Measurements from ENCODE around the gene MICALL1.
"Not testable (repeated sequence)": the region's sequence is repeated elsewhere in the genome, so short reads cannot be mapped to it uniquely, and the experiment has no call there.

The MICALL1 gene

DNA sequence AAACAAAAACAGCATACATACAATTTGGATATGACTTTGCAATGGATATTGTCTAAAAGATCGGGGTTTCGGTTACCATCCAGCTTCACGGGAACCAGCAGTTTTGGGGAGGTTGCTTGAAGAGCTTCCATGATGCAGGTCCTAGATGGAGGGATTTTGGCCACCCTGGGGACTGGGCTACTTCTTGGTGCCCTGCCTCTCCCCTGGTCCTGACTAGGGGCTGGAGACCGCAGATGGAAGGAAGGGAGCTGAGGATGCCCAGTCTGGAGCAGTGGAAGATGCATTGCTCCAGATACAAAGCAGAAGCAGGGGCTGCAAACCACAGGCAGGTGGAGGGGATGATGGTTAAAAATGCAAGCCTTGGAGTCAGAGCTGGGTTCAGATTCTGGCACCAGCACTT, 64.8 kb downstream of the MICALL1 start:
- no peak overlapping the region for H3K4me3 Mint-ChIP-seq
- no peak overlapping the region for H3K27ac Mint-ChIP-seq
- no peaks in the 10 kb centered on the region for H3K27me3 Mint-ChIP-seq (ENCODE audit: low read depth)
- no peak for DNase-seq (ENCODE audit: low spot score)
- H3K4me1 Mint-ChIP-seq (ENCODE audit: low read depth), result no peaks in the 10 kb centered on the region
- H3K36me3 Mint-ChIP-seq (ENCODE audit: low read depth), result peaks cover 10% of the 10 kb centered on the region
- H3K9me3 Mint-ChIP-seq, result no peaks in the 10 kb centered on the region

DNA sequence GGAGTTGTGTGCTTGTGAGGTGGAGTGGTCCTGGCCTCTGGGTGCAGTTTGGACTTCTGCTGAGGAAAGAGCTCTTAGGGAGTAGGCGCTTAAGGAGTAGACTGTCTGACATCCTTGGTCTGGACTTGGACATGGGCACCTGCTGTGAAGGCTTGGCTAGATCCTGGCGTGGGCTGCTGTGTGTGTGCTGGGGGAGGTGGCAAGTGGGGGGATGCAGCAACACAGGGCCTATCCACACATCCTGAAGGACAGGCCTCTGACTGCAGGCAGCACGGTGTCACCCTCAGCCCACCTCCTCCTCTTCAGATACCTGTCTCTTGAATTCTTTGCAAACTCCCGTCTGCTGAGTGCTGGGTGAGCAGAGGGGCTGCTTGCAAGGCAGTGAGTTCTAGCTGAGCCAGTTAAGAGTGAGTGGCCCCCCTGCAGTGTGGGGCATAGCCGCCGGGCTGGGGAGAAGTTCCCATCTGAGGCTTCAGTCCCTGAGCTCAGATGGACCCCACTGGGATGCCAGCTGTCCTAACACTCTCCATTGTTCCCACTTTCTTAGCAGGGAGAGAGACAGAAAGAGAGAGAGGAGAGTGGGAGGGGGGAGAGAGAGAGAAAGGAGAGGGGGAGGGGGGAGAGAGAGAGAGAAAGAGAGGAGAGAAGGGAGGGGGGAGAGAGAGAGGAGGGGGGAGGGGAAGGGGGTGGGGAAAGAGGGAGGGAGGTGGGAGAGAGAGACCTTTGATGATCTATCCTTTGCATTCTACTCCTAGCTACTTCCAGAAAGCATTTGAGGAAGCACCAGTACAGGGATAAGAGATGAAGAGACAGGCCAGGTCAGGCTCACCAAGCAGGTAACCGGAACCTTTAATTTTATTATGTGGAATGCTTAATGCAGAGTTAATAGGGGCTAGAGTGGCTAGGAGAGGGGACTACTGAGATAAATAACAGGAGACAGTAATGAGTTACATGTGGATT, 65.7 kb downstream of the MICALL1 start:
- Mint-ChIP-seq H3K36me3 (ENCODE audit: low read depth) (peaks cover 10% of the 10 kb centered on the region), H3K4me1 (ENCODE audit: low read depth) (no peaks in the 10 kb centered on the region), H3K27me3 (ENCODE audit: low read depth) (no peaks in the 10 kb centered on the region), H3K27ac (no peak overlapping the region), H3K9me3 (no peaks in the 10 kb centered on the region), H3K4me3 (no peak overlapping the region)
- no peak for DNase-seq (ENCODE audit: low spot score)

DNA sequence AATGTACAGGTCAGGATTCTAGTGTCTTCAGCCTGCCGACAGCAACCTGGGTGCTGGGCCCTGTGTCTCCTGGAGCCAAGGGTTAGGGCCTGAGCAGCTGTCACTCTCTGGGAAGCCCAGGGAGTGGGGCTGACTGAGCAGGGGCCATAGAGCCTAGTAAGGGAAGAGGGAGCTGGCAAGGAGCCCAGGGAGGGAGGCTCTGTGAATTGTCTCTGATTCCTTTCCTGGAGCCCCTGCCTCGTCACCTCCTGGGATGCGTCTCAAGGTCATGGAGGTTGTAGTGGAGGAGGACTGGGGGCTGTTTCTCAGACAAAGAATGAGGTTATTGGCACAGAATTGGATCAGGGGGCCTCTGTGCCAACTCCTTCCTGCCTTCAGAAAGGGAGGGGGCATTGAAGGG, 66.4 kb downstream of the MICALL1 start:
- no peak overlapping the region for H3K27ac Mint-ChIP-seq

DNA sequence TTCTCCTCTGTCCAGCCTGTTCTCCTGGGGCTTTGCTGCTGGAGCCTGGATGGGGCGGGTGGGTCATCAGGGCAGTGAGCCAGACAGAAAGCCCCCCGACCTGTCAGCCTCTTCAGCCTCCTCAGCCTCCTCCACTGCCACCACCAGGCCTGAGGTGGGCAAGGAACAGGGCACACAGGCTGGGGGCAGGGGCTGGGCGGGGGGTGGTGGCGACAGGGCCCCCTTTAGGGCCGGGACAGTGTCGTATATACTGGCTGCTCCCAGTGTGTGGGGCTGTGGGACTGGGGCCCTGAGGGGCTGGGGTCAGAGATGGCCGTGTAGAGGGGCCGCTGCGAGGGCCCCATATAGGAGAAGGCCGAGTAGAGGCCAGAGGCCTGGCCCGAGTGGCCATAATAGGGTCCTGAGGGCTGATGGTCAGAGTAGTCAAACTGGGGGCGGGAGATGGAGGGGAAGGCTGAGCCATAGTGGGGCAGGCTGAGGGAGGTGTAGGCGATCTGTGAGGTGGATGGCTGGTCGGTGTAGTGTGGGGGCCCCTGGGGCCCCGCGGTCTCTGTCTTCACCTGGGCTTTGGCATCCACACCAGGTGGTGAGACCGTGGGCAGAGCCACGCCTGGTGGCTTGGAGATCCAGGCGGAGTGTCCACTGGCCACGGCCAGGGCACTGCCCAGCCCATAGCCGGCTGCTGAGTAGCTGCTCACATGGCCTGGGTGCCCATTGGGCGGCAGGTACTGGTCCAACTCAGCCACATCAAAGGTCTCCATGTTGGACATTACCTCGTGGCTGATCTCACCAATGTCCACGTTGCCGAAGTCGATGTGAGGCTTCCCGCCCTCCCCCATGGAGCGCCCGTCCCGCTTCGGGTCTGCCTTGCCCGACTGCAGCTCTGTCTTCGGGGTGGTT, 67.4 kb downstream of the MICALL1 start:
- DNase-seq (ENCODE audit: low spot score), result no peak
- H3K36me3 Mint-ChIP-seq (ENCODE audit: low read depth), result no peaks in the 10 kb centered on the region
- H3K9me3 Mint-ChIP-seq, result no peaks in the 10 kb centered on the region
- H3K27ac Mint-ChIP-seq, result no peak overlapping the region
- no peaks in the 10 kb centered on the region for H3K4me1 Mint-ChIP-seq (ENCODE audit: low read depth)
- H3K27me3 Mint-ChIP-seq (ENCODE audit: low read depth), result no peaks in the 10 kb centered on the region
- no peak overlapping the region for H3K4me3 Mint-ChIP-seq

More for the DNA sequence above, 66.4 kb downstream of the MICALL1 start:
- DNase-seq (ENCODE audit: low spot score), result no peak
- no peaks in the 10 kb centered on the region for H3K27me3 Mint-ChIP-seq (ENCODE audit: low read depth)
- H3K9me3 Mint-ChIP-seq, result no peaks in the 10 kb centered on the region
- no peak overlapping the region for H3K4me3 Mint-ChIP-seq
- peaks cover 7% of the 10 kb centered on the region for H3K36me3 Mint-ChIP-seq (ENCODE audit: low read depth)
- no peaks in the 10 kb centered on the region for H3K4me1 Mint-ChIP-seq (ENCODE audit: low read depth)

DNA sequence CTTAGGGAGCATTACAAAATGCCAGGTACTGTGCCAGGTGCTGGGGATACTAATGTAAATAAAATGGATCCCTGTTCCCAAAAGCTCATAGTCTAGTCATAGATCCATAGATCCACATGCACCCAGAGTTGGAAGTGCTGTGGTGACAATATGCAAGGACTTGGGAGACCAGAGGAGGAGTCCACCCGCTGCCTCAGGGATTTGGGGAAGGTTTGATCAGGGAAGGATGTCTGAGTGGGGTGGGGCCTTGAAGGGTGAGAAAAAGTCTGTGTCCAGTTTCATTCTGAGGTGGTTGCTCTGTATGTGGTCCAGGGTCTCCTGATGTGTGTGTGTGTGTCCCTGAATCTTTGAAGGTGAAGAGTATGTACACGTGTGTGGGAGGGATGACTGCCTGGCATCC, 69.1 kb downstream of the MICALL1 start:
- no peaks in the 10 kb centered on the region for H3K27me3 Mint-ChIP-seq (ENCODE audit: low read depth)
- H3K4me3 Mint-ChIP-seq, result no peak overlapping the region
- no peaks in the 10 kb centered on the region for H3K36me3 Mint-ChIP-seq (ENCODE audit: low read depth)
- DNase-seq (ENCODE audit: low spot score), result no peak
- no peaks in the 10 kb centered on the region for H3K4me1 Mint-ChIP-seq (ENCODE audit: low read depth)
- H3K27ac Mint-ChIP-seq, result no peak overlapping the region
- H3K9me3 Mint-ChIP-seq, result no peaks in the 10 kb centered on the region

DNA sequence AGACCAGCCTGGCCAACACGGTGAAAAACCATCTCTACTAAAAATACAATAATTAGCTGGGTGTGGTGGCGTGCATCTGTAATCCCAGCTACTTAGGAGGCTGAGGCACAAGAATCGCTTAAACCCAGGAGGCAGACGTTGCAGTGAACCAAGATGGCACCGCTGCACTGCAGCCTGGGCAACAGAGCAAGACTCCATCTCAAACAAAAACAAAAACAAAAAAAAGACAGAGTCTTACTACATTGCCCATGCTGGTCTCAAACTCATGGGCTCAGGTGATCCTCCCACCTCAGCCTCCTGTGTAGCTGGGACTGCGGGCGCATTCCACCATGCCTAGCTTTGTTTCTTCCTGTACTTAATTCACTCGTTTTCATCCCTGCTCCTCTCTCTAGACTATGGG, 69.9 kb downstream of the MICALL1 start:
- not testable (repeated sequence) for H3K4me3 Mint-ChIP-seq; H3K27me3 Mint-ChIP-seq (ENCODE audit: low read depth); H3K9me3 Mint-ChIP-seq; DNase-seq (ENCODE audit: low spot score); H3K4me1 Mint-ChIP-seq (ENCODE audit: low read depth); H3K36me3 Mint-ChIP-seq (ENCODE audit: low read depth); H3K27ac Mint-ChIP-seq

DNA sequence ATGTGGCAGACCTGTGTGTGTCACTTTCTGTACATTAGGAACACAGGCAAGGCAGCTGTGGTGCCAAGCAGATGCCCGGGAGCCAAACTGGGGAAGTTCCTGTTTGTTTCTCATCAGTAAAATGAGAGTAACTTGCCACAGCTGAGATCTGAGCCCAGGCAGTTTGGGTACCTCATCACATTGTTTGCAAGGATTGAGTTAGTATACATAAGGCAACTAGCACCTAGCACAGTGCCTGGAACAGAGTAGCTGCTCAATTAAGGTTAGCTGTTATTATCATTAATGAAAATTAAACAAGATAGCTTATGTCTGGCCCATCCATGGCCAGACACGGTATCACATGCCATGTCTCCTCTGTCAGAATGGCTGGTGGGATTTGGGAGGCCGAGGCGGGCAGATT, 70.5 kb downstream of the MICALL1 start:
- no peaks in the 10 kb centered on the region for H3K4me1 Mint-ChIP-seq (ENCODE audit: low read depth)
- no peaks in the 10 kb centered on the region for H3K27me3 Mint-ChIP-seq (ENCODE audit: low read depth)
- no peaks in the 10 kb centered on the region for H3K9me3 Mint-ChIP-seq
- H3K27ac Mint-ChIP-seq, result no peak overlapping the region
- H3K4me3 Mint-ChIP-seq, result no peak overlapping the region
- no peak for DNase-seq (ENCODE audit: low spot score)
- H3K36me3 Mint-ChIP-seq (ENCODE audit: low read depth), result no peaks in the 10 kb centered on the region

DNA sequence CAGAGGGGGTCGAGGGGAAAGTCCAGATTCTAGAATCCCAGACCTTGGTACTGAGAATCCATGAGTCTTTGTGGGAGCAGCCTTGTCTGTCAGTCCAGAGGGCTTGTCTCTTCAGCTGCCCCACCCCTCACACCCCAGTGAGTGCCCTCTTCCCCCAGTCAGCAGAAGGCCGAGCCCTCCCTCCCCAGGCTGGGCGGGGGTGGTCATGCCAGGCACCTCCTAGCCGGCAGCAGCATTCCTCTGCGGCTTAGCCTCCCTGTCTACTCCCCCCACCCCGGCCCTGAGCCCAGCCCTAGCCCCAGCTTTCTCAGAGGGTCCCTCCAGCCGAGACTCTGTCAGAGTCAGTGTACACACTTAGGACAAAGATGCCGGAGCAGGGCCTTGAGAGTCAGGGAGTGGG, 73.7 kb downstream of the MICALL1 start:
- no peak for DNase-seq (ENCODE audit: low spot score)
- H3K36me3 Mint-ChIP-seq (ENCODE audit: low read depth), result no peaks in the 10 kb centered on the region
- H3K27ac Mint-ChIP-seq, result no peak overlapping the region
- H3K4me3 Mint-ChIP-seq, result no peak overlapping the region
- no peaks in the 10 kb centered on the region for H3K4me1 Mint-ChIP-seq (ENCODE audit: low read depth)
- H3K27me3 Mint-ChIP-seq (ENCODE audit: low read depth), result no peaks in the 10 kb centered on the region
- H3K9me3 Mint-ChIP-seq, result no peaks in the 10 kb centered on the region

DNA sequence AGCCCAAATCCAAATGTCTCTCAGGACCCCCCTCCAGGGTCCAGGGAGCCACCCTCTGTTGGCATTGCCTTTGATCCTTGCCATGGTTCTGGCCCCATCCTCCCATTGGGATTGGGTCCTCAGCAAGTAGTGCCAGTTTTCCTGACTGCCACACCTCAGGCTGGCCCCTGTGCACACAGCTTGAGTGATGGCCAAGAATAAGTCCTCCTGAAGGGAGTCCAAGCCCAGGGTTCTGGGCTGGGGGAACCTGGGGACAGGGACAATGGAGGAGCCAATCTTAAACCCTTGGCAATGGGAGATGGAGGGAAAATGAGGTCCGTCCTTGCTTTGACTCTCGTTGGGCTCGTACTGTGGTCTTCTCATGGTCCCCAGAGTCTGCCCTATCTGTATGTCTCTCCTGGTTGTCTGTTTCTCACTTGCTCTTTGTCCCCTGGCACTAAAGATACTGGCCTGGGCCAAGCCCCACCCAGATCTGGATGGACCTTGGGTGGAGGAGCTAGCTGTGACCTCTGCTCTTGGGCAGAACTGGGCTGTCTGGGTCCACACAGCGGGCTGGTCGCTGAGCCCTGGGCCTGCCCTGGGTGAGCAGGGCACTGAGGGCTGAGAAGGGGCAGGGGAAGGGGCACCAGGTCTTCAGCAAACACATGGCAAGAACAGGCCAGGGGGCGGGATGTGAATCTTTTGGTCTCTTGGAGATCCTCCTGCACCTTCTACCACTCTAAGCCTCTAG, 75.3 kb downstream of the MICALL1 start:
- H3K4me3 Mint-ChIP-seq, result no peak overlapping the region
- H3K27me3 Mint-ChIP-seq (ENCODE audit: low read depth), result no peaks in the 10 kb centered on the region
- H3K4me1 Mint-ChIP-seq (ENCODE audit: low read depth), result no peaks in the 10 kb centered on the region
- no peak for DNase-seq (ENCODE audit: low spot score)
- no peaks in the 10 kb centered on the region for H3K9me3 Mint-ChIP-seq
- no peaks in the 10 kb centered on the region for H3K36me3 Mint-ChIP-seq (ENCODE audit: low read depth)
- H3K27ac Mint-ChIP-seq, result no peak overlapping the region

DNA sequence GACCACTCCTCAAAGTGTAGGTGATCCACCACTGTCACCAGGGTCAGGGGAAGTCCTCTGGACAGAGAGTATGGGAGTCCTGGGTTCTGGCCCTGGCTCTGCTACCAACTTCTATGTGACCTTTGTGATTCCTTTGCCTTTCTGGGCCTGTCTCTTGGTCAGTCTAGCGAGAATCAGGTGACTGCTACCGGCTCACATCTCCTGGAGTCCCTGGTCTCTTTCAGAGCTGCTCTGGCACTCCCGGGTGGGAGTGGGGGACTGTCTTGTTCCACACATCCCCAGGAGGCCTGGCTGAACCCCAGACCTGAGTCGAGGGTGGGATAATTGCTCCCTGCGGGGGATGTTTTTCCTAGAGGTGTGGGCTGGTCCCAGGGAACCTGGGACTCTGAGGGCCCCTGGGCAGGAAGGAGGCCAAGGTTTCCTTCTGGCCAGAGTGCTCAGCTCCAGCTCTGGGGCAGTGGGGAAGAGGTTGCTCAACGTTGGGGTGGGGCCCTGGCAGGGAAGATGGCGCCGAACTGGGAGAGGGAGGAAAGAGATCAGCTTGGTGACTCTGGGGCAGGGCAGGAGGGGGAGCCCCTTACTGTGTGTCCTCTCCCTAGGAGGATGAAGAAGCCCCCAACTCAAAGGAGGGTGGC, 76.2 kb downstream of the MICALL1 start:
- no peak overlapping the region for H3K4me3 Mint-ChIP-seq
- no peaks in the 10 kb centered on the region for H3K9me3 Mint-ChIP-seq
- no peak overlapping the region for H3K27ac Mint-ChIP-seq

DNA sequence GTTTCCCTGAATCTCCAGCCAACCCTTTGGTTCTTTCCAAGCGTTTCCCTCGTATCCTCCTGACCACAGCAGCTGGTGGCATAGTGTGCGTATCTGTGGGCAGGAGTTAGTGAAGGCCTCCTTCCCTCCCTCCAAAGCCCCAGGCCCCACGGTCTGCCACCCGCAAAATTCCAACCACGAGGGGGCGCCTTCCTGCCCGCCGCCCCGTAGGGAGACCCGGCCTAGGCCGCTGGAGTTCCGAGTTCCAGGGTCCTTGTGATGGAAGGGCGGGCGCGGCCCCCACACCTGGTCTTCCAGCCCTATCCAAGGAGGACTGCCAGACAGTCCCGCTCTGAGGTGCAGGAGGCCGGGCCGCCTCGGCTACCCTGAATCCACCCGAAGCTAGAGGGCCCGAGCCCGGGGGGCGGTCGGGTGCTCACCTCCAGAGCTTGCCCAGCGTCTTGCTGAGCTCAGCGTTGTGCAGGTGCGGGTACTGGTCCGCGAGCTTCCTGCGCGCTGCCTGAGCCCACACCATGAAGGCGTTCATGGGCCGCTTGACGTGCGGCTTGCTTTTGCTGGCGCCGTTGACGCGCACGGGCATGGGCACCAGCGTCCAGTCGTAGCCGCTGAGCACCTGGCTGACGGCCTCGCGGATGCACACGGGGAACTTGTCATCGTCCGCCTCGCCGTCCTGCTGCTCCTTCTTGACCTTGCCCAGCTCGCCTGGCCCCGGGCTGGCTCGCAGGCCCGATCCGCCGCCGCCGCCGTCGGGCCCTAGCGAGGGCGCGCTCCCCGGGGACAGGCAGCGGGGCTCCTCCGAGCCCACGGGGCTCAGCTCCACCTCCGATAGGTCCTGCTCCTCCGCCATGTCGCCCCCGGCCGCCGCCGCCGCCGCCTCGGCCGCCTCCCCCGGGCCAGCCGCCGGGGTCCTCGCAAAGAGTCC, 77.1 kb downstream of the MICALL1 start:
- Mint-ChIP-seq H3K27ac (no peak overlapping the region), H3K4me3 (no peak overlapping the region), H3K4me1 (ENCODE audit: low read depth) (no peaks in the 10 kb centered on the region), H3K36me3 (ENCODE audit: low read depth) (no peaks in the 10 kb centered on the region), H3K27me3 (ENCODE audit: low read depth) (no peaks in the 10 kb centered on the region), H3K9me3 (no peaks in the 10 kb centered on the region)
- DNase-seq (ENCODE audit: low spot score), result no peak

More for the DNA sequence above, 76.2 kb downstream of the MICALL1 start:
- no peaks in the 10 kb centered on the region for H3K4me1 Mint-ChIP-seq (ENCODE audit: low read depth)
- no peak for DNase-seq (ENCODE audit: low spot score)
- no peaks in the 10 kb centered on the region for H3K36me3 Mint-ChIP-seq (ENCODE audit: low read depth)
- no peaks in the 10 kb centered on the region for H3K27me3 Mint-ChIP-seq (ENCODE audit: low read depth)

DNA sequence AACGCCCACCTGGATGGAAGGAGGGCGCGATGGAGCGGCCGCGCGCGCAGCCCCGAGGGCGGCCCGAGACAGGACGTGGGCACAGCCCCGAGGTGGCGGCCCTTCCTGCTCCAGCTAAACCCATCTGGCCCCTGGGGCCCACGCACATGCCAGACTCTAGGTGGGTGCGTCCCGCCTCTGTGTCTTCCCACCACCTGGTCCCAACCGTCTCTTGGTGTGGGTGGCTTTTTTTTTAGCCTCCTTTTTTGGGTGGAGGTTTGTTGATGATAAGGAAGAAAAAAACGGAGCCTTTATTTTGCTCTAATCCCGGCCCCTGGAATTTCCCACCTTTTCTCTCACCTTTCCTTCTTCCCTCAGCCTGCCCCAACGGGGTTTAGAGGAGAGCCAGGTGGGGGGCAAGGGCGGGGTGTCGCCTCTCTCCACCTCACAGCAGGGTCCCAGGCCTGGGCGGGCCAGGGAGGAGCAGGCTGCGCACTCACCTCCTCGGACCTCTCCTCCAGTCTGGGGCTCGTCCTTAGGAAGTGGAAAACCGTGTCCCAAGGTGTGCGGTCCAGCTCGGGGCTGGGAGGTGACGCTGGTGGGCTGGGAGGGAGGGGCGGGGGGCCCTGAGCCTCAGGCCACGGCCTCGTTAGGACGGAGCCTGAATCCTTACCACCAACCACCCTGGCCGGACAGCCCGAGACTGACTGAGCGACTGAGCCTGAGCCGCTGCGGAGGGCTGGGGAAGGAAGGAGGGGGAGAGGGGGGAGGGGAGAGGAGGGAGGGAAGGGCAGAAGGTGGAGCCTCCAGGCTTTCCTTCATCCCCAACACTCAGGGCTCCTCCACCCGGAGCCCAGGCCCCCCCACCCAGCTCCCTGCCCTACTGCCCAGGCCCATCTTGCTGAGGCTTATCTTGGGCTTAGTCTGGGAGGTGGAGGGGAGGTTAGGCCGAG, 78.0 kb downstream of the MICALL1 start, which contains the start of gene SOX10:
SOX10 (minus strand) TSS at position 696 of the 932 bp plus-strand sequence. CDS start 771 bp downstream, outside the sequence.
- Mint-ChIP-seq H3K9me3 (no peaks in the 10 kb centered on the region), H3K27me3 (ENCODE audit: low read depth) (no peaks in the 10 kb centered on the region), H3K4me1 (ENCODE audit: low read depth) (no peaks in the 10 kb centered on the region)

More for the DNA sequence above, 78.0 kb downstream of the MICALL1 start, which contains the start of gene SOX10:
- H3K27ac Mint-ChIP-seq, result no peak within 1 kb of the TSS
- no peak for DNase-seq (ENCODE audit: low spot score)
- no peaks in the 10 kb centered on the region for H3K36me3 Mint-ChIP-seq (ENCODE audit: low read depth)
- H3K4me3 Mint-ChIP-seq, result no peak within 1 kb of the TSS

All from T-helper 2 cell treated with Interferon-gamma antibody and Interleukin-4, amounts not matched to agents 5 μg/mL and 100 μg/mL, for 36 hours (primary cell).